Thoracic aorta (tissue), 2 donors: Measurements from ENCODE around the gene NCOA7. TPM values are rescaled to one million over a fixed set of nuclear protein-coding genes. Genes with fewer than 3 reads are reported as not detected.

Experiments
- ATAC-seq: fragments of 150-250 bp; one replicate; pipeline ENCODE4 v1.8.0; 2017; ENCODE audit warnings: low read depth; ENCODE audit not compliant: insufficient number of reproducible peaks, low FRiP score
- DNase-seq: peaks from one replicate; pipeline ENCODE4 v3.0.0-alpha.2; 2020; ENCODE audit warnings: low spot score
- H3K27ac ChIP-seq, 2 donors: fragments of 200-600 bp; sonication (generic); 1 replicate in 1 of 2; 2 replicates in 1 of 2; pipeline ENCODE4 v1.5.1; 2016; ENCODE audit warnings: mild to moderate bottlenecking in 2 of 2, moderate library complexity in 2 of 2
- H3K27me3 ChIP-seq: fragments of 200-600 bp; sonication (generic); replicated peaks from 2 replicates; pipeline ENCODE4 v1.6.0; 2016; ENCODE audit warnings: mild to moderate bottlenecking; ENCODE audit not compliant: insufficient read depth
- H3K36me3 ChIP-seq: fragments of 200-600 bp; sonication (generic); one replicate; pipeline ENCODE4 v1.5.1; 2016
- H3K4me1 ChIP-seq, 2 donors: fragments of 200-600 bp; sonication (generic); 1 replicate in 1 of 2; 2 replicates in 1 of 2; pipeline versions ENCODE4 v1.5.1 to v1.6.0; 2016; ENCODE audit warnings: low read depth in 2 of 2, mild to moderate bottlenecking in 1 of 2; ENCODE audit not compliant: control insufficient read depth in 1 of 2
- H3K4me3 ChIP-seq: fragments of 200-600 bp; sonication (generic); 2 replicates; pipeline ENCODE4 v1.5.1; 2016; ENCODE audit warnings: mild to moderate bottlenecking
- H3K9me3 ChIP-seq: fragments of 200-600 bp; sonication (generic); 2 replicates; pipeline ENCODE4 v1.5.1; 2016
- total RNA-seq, 2 donors: library from RNA; depleted of rRNA; stranded (reverse); fragments of >200 nt; gene quantifications; one replicate each; pipeline versions ENCODE4 v1.1.0 to v1.2.3, GENCODE V29; 2016
- TF ChIP-seq, protein P1 (sequence below): fragments of 200-600 bp; sonication (generic); IDR thresholded peaks from one replicate; pipeline ENCODE4 v1.5.1; 2019; ENCODE audit warnings: antibody characterized with exemption

NCOA7 gene
- total RNA-seq, 2 donors from 2014 or later, result 29.6 to 87.1 TPM

DNA sequence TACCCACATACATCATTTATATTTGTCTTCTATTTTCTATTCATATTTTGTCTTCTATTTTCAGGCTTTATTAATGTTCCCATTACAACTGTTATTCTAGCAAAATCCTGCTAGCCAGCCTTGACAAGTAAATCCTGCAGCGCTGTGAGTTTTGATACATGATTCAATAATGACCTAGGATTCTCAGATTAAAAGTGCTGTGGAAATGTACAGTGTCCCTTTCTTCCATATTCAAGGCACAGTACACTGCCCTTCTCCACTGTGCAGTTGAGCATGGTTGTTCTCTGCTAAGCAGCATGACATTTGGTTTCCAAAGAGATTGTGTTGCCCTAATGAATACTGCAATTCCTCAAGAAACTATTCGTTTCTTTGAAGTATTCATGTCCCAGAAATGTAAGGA is 47.2 kb upstream of the NCOA7 start:
- H3K27me3 ChIP-seq, result no peaks in the 10 kb centered on the region
- ATAC-seq (no peak), DNase-seq (no peak)
- H3K27ac ChIP-seq, result peak overlapping the region; percentile 98 to 99
- H3K4me1 ChIP-seq, result peaks cover 7 to 39% of the 10 kb centered on the region in 2 donors
- H3K36me3 ChIP-seq, result no peaks in the 10 kb centered on the region
- peak overlapping the region; percentile 98 for H3K4me3 ChIP-seq
- TF ChIP-seq, protein P1, sequence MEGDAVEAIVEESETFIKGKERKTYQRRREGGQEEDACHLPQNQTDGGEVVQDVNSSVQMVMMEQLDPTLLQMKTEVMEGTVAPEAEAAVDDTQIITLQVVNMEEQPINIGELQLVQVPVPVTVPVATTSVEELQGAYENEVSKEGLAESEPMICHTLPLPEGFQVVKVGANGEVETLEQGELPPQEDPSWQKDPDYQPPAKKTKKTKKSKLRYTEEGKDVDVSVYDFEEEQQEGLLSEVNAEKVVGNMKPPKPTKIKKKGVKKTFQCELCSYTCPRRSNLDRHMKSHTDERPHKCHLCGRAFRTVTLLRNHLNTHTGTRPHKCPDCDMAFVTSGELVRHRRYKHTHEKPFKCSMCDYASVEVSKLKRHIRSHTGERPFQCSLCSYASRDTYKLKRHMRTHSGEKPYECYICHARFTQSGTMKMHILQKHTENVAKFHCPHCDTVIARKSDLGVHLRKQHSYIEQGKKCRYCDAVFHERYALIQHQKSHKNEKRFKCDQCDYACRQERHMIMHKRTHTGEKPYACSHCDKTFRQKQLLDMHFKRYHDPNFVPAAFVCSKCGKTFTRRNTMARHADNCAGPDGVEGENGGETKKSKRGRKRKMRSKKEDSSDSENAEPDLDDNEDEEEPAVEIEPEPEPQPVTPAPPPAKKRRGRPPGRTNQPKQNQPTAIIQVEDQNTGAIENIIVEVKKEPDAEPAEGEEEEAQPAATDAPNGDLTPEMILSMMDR, result no peak
- no peaks in the 10 kb centered on the region for H3K9me3 ChIP-seq

- peak overlapping the region; percentile 98 to 99 for H3K27ac ChIP-seq
- H3K27me3 ChIP-seq, result no peaks in the 10 kb centered on the region
These were observed 45.3 kb upstream of the NCOA7 start for GRCh38 chr6:125745281-125746018.

DNA sequence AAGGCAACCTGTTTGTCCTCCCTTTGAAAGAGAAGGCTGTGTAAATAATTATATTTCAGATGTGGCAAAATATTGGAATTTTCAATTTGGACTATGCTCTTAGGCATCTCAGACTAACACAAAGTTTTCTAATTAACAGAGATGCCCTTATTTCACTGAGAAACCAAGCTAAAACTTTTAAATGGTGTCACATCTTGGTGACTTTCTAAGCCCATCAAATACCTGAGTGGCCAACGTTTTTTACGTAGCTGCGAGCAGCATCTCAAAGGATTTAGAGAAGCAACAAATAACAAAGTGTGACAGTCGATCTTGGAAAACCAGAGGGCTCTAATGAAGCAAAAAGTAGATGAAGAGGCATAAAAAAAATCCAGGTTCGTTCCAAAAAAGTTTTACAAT is 44.7 kb upstream of the NCOA7 start:
- Histone ChIP-seq H3K4me3 (peak overlapping the region; percentile 98), H3K9me3 (no peaks in the 10 kb centered on the region), H3K36me3 (no peaks in the 10 kb centered on the region), H3K27me3 (no peaks in the 10 kb centered on the region), H3K27ac (peak overlapping the region; percentile 98 to 99), H3K4me1 (peaks cover 7 to 36% of the 10 kb centered on the region in 2 donors)
- TF ChIP-seq, protein P1, result no peak
- ATAC-seq (no peak), DNase-seq (no peak)

More at GRCh38 chr6:125745281-125746018, 45.3 kb upstream of the NCOA7 start:
- H3K36me3 ChIP-seq, result no peaks in the 10 kb centered on the region
- H3K9me3 ChIP-seq, result no peaks in the 10 kb centered on the region
- ATAC-seq (no peak), DNase-seq (no peak)
- TF ChIP-seq, protein P1, result no peak
- H3K4me3 ChIP-seq, result peak overlapping the region; percentile 98
- peaks cover 7 to 39% of the 10 kb centered on the region in 2 donors for H3K4me1 ChIP-seq

GRCh38 chr6:125746731-125747588 is 43.8 kb upstream of the NCOA7 start:
- H3K4me3 ChIP-seq, result peak overlapping the region; percentile 98
- TF ChIP-seq, protein P1, result no peak
- H3K4me1 ChIP-seq, result peaks cover 7 to 26% of the 10 kb centered on the region in 2 donors
- no peaks in the 10 kb centered on the region for H3K9me3 ChIP-seq
- H3K36me3 ChIP-seq, result no peaks in the 10 kb centered on the region
- ATAC-seq (peak; percentile 1), DNase-seq (peak; percentile 80)
- H3K27me3 ChIP-seq, result no peaks in the 10 kb centered on the region
- peak overlapping the region; percentile 98 to 99 for H3K27ac ChIP-seq
